SK-N-SH (cell line): ENCODE results near the gene DCBLD1. TPM values are rescaled to one million over a fixed set of nuclear protein-coding genes. Genes with fewer than 3 reads are reported as not detected.
A peak's percentile ranks its signal among the peaks of the same experiment; 100 is the strongest.

Source experiments
- CTCF ChIA-PET: fragments of 300-600, 350-600 bp; formaldehyde crosslinking; extraction: SDS; loops from one replicate; lab custom pipeline; 2021; lab: Yijun Ruan, JAX
- POLR2A ChIA-PET: fragments of 350-600 bp; sonication (Branson Sonifier 250); formaldehyde crosslinking; extraction: SDS; loops from one replicate; lab custom pipeline; 2020; ENCODE audit warnings: antibody characterized with exemption, inconsistent platforms; lab: Yijun Ruan, JAX
- DNase-seq: peaks from one replicate; pipeline ENCODE4 v3.0.0; 2012
- H2AFZ ChIP-seq: fragments of 200-600 bp; sonication (generic); 2 replicates; pipeline ENCODE4 v1.8.1; 2016; ENCODE audit warnings: antibody characterized with exemption, mild to moderate bottlenecking, low read depth
- H3F3A ChIP-seq: fragments of 200-600 bp; sonication (generic); replicated peaks from 2 replicates; pipeline ENCODE3; 2016; ENCODE audit warnings: antibody characterized with exemption, mild to moderate bottlenecking; ENCODE audit not compliant: insufficient read depth
- H3K27ac ChIP-seq, 2 experiments: fragments of 200-500 bp in 1 of 2; fragments of 200-600 bp in 1 of 2; sonication (Bioruptor generic) in 1 of 2; sonication (generic), shearing (Covaris generic) in 1 of 2; 2 replicates each; pipeline versions ENCODE4 v1.5.1 to v1.6.1; 2014 to 2016; ENCODE audit warnings: low read depth in 2 of 2, inconsistent platforms in 1 of 2, low read length in 1 of 2, mild to moderate bottlenecking in 1 of 2, mixed read lengths in 1 of 2
- H3K27me3 ChIP-seq: fragments of 200-600 bp; sonication (generic), shearing (Covaris generic); 2 replicates; pipeline ENCODE4 v1.6.1; 2016; ENCODE audit warnings: mixed run types; ENCODE audit not compliant: insufficient read depth
- H3K36me3 ChIP-seq, 2 experiments: fragments of 200-500 bp in 1 of 2; fragments of 200-600 bp in 1 of 2; sonication (Bioruptor generic) in 1 of 2; sonication (generic) in 1 of 2; replicated peaks in 1 of 2; 2 replicates each; pipeline versions ENCODE3 to v1.5.1; 2014 to 2016; ENCODE audit warnings: low read length in 1 of 2, mild to moderate bottlenecking in 1 of 2; ENCODE audit not compliant: insufficient read depth in 2 of 2, control insufficient read depth in 1 of 2
- H3K4me1 ChIP-seq, 2 experiments: fragments of 200-500 bp in 1 of 2; fragments of 200-600 bp in 1 of 2; sonication (Bioruptor generic) in 1 of 2; sonication (generic), shearing (Covaris generic) in 1 of 2; 2 replicates each; pipeline versions ENCODE4 v1.5.1 to v1.6.1; 2014 to 2016; ENCODE audit warnings: low read depth in 1 of 2, low read length in 1 of 2, mixed run types in 1 of 2; ENCODE audit not compliant: insufficient read depth in 2 of 2, control insufficient read depth in 1 of 2
- H3K4me2 ChIP-seq: fragments of 200-600 bp; sonication (generic), shearing (Covaris generic); 2 replicates; pipeline ENCODE4 v1.6.1; 2017; ENCODE audit warnings: mixed run types
- H3K4me3 ChIP-seq, 2 experiments: fragments of 200-500 bp in 1 of 2; fragments of 200-600 bp in 1 of 2; sonication (Bioruptor generic) in 1 of 2; sonication (generic), shearing (Covaris generic) in 1 of 2; 2 replicates each; pipeline versions ENCODE4 v1.5.1 to v1.8.1; 2014 to 2016; ENCODE audit warnings: low read depth in 2 of 2, inconsistent platforms in 1 of 2, low read length in 1 of 2, mild to moderate bottlenecking in 1 of 2, mixed read lengths in 1 of 2, moderate library complexity in 1 of 2
- H3K79me2 ChIP-seq: fragments of 200-600 bp; sonication (generic); 2 replicates; pipeline ENCODE4 v1.8.1; 2017; ENCODE audit warnings: mild to moderate bottlenecking; ENCODE audit not compliant: insufficient read depth
- H3K9ac ChIP-seq: fragments of 200-600 bp; sonication (generic); 2 replicates; pipeline ENCODE4 v1.6.1; 2017; ENCODE audit warnings: mixed run types
- H3K9me2 ChIP-seq: fragments of 200-600 bp; sonication (generic); 2 replicates; pipeline ENCODE4 v1.6.1; 2017; ENCODE audit warnings: mixed run types
- H3K9me3 ChIP-seq: fragments of 200-600 bp; sonication (generic); 2 replicates; pipeline ENCODE4 v1.6.1; 2017; ENCODE audit warnings: mixed run types, mild to moderate bottlenecking, moderate library complexity
- H4K20me1 ChIP-seq: fragments of 200-600 bp; sonication (generic); 2 replicates; pipeline ENCODE4 v1.6.1; 2017; ENCODE audit warnings: mild to moderate bottlenecking, mixed run types; ENCODE audit not compliant: insufficient read depth
- CHD2 ChIP-seq: fragments of 150-350 bp; IDR thresholded peaks from 2 replicates; pipeline ENCODE4 v1.6.1; 2018; ENCODE audit warnings: low read length; ENCODE audit not compliant: partially characterized antibody
- ELF1 ChIP-seq: IDR thresholded peaks from 2 replicates; pipeline ENCODE4 v1.4.0; 2012
- EP300 ChIP-seq, 2 experiments: IDR thresholded peaks; 2 replicates each; pipeline versions ENCODE4 v1.4.0 to v1.6.1; 2012; ENCODE audit warnings: borderline replicate concordance in 1 of 2, low read depth in 1 of 2, low read length in 1 of 2
- EZH2phosphoT487 ChIP-seq: fragments of 200-600 bp; sonication (generic); IDR thresholded peaks from 2 replicates; pipeline ENCODE4 v1.6.1; 2017; ENCODE audit warnings: low read depth, mixed run types, mild to moderate bottlenecking, antibody characterized with exemption, moderate library complexity, borderline replicate concordance
- FOSL2 ChIP-seq: IDR thresholded peaks from 2 replicates; pipeline ENCODE4 v1.4.0; 2012; ENCODE audit warnings: low read depth, mild to moderate bottlenecking, moderate library complexity, borderline replicate concordance
- FOXJ3 ChIP-seq: sonication (generic); formaldehyde crosslinking; IDR thresholded peaks from 2 replicates; pipeline ENCODE4 v1.5.1; 2020; ENCODE audit warnings: mild to moderate bottlenecking, missing genetic modification reagents
- GATA2 ChIP-seq: sonication (generic); formaldehyde crosslinking; IDR thresholded peaks from 2 replicates; pipeline ENCODE4 v1.5.0; 2020; ENCODE audit warnings: mild to moderate bottlenecking, missing genetic modification reagents
- NRF1 ChIP-seq: IDR thresholded peaks from 2 replicates; pipeline ENCODE4 v1.6.1; 2012; ENCODE audit warnings: low read depth, mild to moderate bottlenecking, low read length
- POLR2AphosphoS5 ChIP-seq: IDR thresholded peaks from 2 replicates; pipeline ENCODE4 v1.6.1; 2012; ENCODE audit warnings: low read depth, low read length
- REST ChIP-seq: IDR thresholded peaks from 2 replicates; pipeline ENCODE4 v1.6.1; 2012; ENCODE audit warnings: mild to moderate bottlenecking, low read depth, low read length, moderate library complexity
- RFX5 ChIP-seq: IDR thresholded peaks from 2 replicates; pipeline ENCODE4 v1.6.1; 2012; ENCODE audit warnings: mild to moderate bottlenecking, improper control_type of control experiment, low read length
- RXRA ChIP-seq: IDR thresholded peaks from 2 replicates; pipeline ENCODE4 v1.4.0; 2012; ENCODE audit warnings: low read depth, mild to moderate bottlenecking, borderline replicate concordance
- SIN3A ChIP-seq: IDR thresholded peaks from 2 replicates; pipeline ENCODE4 v1.6.1; 2012; ENCODE audit warnings: low read depth, mild to moderate bottlenecking, low read length, moderate library complexity, borderline replicate concordance
- SMC3 ChIP-seq: IDR thresholded peaks from 2 replicates; pipeline ENCODE4 v1.6.1; 2012; ENCODE audit warnings: low read depth, low read length, improper control_type of control experiment
- TCF12 ChIP-seq: IDR thresholded peaks from 2 replicates; pipeline ENCODE4 v1.4.0; 2012
- USF1 ChIP-seq: IDR thresholded peaks from 2 replicates; pipeline ENCODE4 v1.4.0; 2012; ENCODE audit warnings: low read depth, borderline replicate concordance
- YY1 ChIP-seq: IDR thresholded peaks from 2 replicates; pipeline ENCODE4 v1.4.0; 2012; ENCODE audit warnings: low read depth, mild to moderate bottlenecking
- WGBS: methylation state at CpG from one replicate; pipeline ENCODE4 v1.1.6; 2017; ENCODE audit warnings: low lambda C conversion rate; 5-methylcytosine and 5-hydroxymethylcytosine counted together
- polyA plus RNA-seq, 3 experiments: library from polyadenylated mRNA; depleted of rRNA; stranded (reverse); fragments of >200 nt; gene quantifications; 2 replicates each; pipeline ENCODE4 v1.2.3, GENCODE V29; 2012

Gene DCBLD1
- polyA plus RNA-seq, 1 of the 3 experiments (the other 2 are of a cell fraction): 82.2 TPM

GRCh38 chr6:117513778-117514365 lies 31.4 kb downstream of the DCBLD1 start:
- Histone ChIP-seq H4K20me1 (no peaks in the 10 kb centered on the region), H3K9me3 (no peaks in the 10 kb centered on the region), H3F3A (peaks cover 9% of the 10 kb centered on the region), H3K9ac (no peak overlapping the region), H3K27ac (peak overlapping the region; percentile 29 to 44; a peak in 2 of 4 replicates), H3K9me2 (no peaks in the 10 kb centered on the region), H3K4me2 (peak overlapping the region; percentile 13; the same call in 1 of the 2 replicates), H3K36me3 (peaks cover 0 to 33% of the 10 kb centered on the region in 2 experiments), H3K79me2 (peaks cover 100% of the 10 kb centered on the region), H3K4me3 (no peak overlapping the region), H2AFZ (no peak overlapping the region), H3K4me1 (peaks cover 0 to 32% of the 10 kb centered on the region in 2 experiments; a peak in 1 of 4 replicates), H3K27me3 (no peaks in the 10 kb centered on the region)
- TF ChIP-seq POLR2AphosphoS5: no peak
- TF ChIP-seq ELF1: no peak
- peak; percentile 26; the same call in 1 of the 2 replicates for TF ChIP-seq USF1
- POLR2A ChIA-PET: no interaction called here
- CTCF ChIA-PET: no interaction called here
- 49% methylated on average over 7 of the region's 7 CpGs for WGBS
- DNase-seq: no peak

GRCh38 chr6:117514655-117515054 lies 32.2 kb downstream of the DCBLD1 start:
- H4K20me1 ChIP-seq: no peaks in the 10 kb centered on the region
- no peak overlapping the region for H3K9ac ChIP-seq
- ChIA-PET CTCF (no interaction called here), POLR2A (no interaction called here)
- DNase-seq: no peak
- peaks cover 15% of the 10 kb centered on the region for H3F3A ChIP-seq
- H3K9me2 ChIP-seq: no peaks in the 10 kb centered on the region
- H3K36me3 ChIP-seq: peaks cover 0 to 31% of the 10 kb centered on the region in 2 experiments
- no peaks in the 10 kb centered on the region for H3K27me3 ChIP-seq
- no peak overlapping the region for H3K4me2 ChIP-seq
- no peak overlapping the region for H2AFZ ChIP-seq
- no peak for TF ChIP-seq FOXJ3
- no peak for TF ChIP-seq NRF1
- no peak for TF ChIP-seq TCF12
- TF ChIP-seq EP300 (IDR thresholded peaks at IDR 0.05; ENCODE audit: borderline replicate concordance in 1 of 2, low read depth in 1 of 2, low read length in 1 of 2): no peak
- TF ChIP-seq YY1: no peak
- no peak for TF ChIP-seq SMC3
- TF ChIP-seq REST: no peak
- TF ChIP-seq USF1: no peak
- TF ChIP-seq RXRA: no peak
- TF ChIP-seq SIN3A: no peak
- TF ChIP-seq EZH2phosphoT487: no peak
- no peak for TF ChIP-seq FOSL2
- TF ChIP-seq CHD2: no peak
- TF ChIP-seq RFX5: no peak
- TF ChIP-seq GATA2 (CRISPR knock-in tag): no peak
- H3K4me3 ChIP-seq: no peak overlapping the region
- peaks cover 100% of the 10 kb centered on the region for H3K79me2 ChIP-seq
- no peaks in the 10 kb centered on the region for H3K9me3 ChIP-seq
- WGBS: 46% methylated on average over 1 of the region's 1 CpG
- H3K27ac ChIP-seq: peak overlapping the region in 1 of 2 experiments; percentile 44; a peak in 1 of 4 replicates
- H3K4me1 ChIP-seq: peaks cover 0 to 32% of the 10 kb centered on the region in 2 experiments; a peak in 1 of 4 replicates
